D341Med (cell line): ENCODE results near the gene PTPN22.

Experiments used
- DNase-seq: peaks from one replicate; pipeline ENCODE4 v3.0.0; 2012; ENCODE audit warnings: low spot score

The PTPN22 gene

DNA sequence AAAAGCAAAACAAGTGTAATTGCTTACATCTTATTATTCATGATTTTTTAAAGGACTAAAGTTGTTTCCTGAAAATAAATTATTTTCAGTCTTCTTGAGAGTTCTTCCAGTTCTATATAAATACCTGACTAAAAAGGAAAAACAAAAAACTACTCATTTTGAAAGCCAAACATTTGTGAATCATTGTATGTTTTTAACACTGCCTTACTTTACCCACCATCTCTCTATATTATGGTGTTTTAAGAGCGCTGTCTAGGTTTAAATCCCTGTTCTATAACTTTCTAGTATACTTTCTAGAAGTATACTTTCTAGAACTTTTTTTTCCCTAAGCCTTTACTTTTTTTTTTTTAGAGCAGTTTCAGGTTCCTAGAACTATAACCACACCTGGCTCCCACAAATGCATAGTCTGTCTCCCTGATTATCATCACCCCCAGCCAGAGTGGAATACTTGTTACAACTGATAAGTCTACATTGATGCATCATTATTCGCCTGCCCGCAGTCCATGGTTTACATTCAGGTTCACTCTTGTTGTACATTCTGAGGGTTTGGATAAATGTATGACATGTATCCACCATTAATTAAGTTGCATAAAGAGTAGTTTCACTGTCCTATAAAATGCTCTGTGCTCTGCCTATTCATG, 69.0 kb downstream of the PTPN22 start:
- no peak for DNase-seq

DNA sequence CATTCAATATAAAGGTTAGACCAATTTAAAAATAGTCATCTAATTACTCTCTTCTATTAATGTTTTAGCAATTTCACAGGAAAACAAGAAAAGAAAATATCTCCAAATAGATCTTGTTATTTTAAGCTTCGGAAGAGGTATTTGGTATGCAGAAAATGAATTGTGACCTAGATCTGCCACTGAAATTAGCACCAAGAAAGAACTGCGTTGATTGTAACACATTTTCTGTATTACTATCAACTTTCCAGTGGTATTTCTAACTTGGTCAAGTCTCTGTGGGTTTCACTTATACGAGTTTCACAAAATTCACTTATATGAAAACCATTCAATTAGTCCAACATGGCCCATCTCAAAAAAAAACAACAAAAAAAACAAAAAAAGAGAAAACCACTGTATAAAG, 71.0 kb downstream of the PTPN22 start:
- DNase-seq = no peak

DNA sequence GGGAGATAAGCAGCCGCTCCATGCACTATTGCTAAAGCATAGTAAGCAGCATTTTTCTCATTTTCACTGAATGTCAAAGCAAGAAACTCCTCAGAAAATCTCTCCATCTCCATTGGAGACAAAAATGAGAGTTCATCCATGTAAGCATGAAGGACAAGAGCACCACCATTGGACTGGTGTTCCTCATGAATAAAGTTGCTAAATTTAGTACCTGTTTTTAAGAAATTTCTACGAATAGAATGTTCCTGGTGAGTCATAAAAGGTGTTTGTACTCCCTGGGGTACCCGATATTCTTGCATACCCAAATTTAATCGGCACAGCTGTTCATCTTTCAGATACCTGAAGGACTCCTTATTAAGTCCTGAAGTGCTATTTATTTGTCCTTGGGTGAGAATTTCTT, 74.0 kb downstream of the PTPN22 start:
- DNase-seq = no peak

DNA sequence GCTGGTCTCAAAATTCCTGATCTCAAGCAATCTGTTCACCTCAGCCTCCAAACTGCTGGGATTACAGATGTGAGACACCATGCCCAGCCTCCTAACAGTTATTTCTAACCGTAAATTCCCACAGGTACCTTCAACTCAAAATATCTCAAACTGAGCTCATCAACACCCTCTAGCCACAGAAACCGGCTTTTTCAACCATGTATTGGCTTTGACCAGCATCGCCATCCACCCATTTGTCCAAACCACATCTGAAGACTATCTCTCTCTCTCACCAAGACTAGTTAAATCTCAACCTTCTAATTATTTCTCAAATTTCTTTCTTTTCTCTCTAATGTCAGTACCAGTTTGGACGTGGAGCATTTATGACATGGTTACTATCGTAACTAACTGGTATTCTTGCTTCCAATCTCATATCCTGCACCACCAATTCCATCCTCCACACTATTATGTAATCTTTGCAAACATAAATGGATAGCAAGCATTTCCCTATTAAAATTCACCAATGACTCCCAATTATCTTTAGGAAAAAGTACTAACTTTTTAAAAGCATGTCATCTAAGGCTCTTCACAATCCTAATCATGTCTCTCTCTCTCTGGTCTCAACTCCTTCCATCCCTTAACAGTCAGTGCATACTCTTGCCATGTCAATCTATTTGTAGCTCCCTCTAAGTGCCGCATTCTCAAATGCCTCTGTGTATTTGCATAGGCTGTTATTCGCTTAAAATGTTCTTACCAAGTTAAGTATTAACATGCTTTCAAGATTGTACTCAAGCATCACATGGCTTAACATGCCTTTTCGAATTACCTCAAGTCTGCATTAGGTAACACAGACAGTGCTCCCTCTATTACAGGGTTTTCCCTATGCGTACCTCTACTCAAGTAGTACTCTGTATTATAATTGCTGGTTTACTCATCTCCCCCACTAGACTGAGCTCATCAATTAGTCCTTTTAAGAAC, 77.4 kb downstream of the PTPN22 start:
- DNase-seq = no peak

DNA sequence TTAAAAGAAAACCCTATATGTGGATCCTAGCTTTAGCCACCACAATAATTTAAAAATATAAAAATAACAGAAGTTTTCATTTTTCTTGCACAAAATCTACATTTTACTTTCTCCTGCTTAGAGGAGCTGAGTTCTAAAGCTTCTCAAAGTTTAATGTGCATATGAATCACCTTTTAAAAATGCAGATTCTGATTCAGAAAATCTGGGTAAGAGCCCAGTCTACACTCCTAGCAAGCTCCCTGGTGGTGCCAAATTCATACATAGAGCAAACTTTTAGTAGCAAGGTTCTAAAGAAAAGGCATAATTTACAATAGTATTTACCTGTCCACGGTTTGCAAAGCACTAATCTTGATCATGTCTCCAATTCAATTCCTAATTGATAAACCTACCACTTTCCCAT, 78.5 kb downstream of the PTPN22 start:
- no peak for DNase-seq

DNA sequence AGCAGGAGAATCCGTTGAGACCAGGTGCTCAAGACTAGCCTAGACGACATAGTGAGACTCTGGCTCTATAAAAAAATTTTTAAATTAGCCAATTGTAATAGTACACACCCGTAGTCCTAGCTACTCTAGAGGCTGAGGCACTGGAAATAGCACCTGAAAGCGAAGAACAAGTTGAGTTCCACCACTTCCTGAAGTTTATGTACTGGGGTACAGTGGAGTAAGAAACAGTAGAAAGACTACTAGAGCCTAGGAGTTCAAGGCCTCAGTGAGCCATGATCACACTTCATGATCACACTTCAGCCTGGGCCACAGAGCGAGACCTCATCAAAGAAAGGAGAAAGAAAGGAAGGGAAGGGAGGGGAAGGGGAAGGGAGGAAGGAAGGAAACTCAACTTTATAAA, 79.0 kb downstream of the PTPN22 start:
- no peak for DNase-seq

DNA sequence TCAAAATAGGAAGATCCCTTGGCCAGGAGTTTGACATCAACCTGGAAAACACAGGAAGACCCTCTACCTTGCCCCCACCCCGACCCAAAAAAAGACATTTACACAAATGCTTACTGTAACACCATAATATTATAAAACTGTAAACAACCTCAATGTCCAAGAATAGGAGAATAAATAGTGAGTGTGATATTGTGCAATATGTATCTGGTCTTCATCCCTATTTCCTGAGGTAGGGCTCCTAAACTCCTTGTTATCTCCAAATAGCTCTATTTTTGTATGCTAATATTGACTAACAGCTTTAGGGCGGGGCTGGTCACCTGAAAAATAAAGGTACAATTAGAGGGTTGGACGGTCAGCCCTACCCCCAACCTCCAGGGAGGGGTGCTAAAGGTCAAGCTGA, 82.7 kb downstream of the PTPN22 start:
- no peak for DNase-seq

GRCh38 chr1:113787663-113788062, 83.8 kb downstream of the PTPN22 start:
- no peak for DNase-seq

GRCh38 chr1:113786069-113786468, 85.4 kb downstream of the PTPN22 start:
- DNase-seq = no peak

DNA sequence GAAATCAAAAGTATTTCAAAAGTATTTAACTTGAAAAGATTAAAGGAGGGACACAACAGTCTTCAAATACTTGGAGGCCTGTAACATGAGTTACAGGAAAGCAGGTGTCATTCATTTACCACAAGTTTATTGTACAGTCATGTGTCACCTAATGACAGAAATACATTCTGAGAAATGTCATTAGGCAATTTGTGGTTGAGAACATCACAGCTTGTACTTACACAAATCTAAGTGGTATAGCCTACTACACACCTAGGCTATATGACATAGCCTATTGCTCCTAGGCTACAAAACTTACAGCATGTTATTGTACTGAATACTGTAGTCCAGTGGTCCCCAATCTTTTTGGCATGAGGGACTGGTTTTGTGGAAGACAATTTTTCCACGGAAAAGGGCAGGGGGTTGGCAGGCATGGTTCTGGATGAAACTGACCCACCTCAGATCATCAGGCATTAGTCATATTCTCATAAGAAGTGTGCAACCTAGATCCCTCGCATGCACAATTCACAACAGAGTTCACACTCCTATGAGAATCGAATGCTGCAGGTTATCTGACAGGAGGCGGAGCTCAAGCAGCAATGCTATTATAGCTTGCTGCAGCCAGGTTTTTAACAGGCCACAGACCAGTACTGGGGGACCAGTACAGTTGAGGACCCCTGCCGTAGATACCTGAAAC, 87.3 kb downstream of the PTPN22 start:
- DNase-seq = no peak

GRCh38 chr1:113783254-113784103, 88.0 kb downstream of the PTPN22 start:
- DNase-seq = no peak

DNA sequence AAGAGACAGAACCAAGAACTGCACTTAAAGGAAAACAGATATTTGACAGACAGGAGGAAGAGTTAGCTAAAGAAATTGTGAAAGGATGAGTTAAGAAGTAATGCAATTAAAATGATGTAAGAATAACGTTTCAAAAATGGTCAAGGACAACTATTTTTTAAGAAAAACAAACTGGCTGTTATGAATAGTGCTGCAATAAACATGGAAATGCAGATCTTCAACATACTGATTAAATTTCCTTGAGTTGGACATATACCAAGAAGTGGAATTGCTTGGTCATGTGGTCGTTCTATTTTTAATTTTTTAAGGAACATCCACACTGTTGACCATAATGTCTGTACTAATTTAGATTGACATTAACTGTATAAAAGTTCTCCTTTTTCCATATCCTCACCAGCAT, 89.1 kb downstream of the PTPN22 start:
- no peak for DNase-seq

DNA sequence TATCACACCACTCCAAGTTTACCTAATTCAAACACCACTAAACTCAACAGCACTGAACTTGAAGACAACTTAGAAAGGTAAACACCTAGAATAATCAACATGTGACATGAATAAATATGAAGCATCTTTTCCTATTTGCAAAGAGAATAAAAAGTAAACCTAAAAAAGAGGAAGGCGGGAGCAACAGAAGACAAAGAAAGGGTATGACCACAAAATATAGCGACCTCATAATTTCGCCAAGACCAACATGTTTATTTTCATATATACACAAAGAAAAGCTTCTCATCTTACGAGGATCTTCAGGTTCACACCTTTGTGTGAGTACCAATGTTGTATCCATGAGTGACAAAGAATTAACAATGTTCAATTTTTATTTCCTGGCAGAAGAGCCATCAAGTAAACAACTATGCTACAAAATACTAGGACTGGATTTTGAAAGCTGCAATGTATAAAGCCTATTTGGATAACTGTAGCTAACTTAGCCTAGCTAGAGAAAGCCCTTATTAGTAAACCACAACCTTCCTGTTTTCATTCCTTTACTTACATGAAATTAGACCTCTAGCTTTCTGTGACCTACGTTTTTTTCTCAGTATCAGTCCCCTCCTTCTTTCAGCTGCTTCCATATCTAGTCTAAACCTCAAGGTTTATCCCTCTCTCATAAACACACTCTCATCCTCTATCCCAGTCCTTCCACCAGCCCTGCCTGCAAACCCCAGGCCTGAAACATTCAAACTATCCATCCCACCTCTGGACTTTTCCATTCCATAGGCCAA, 91.0 kb downstream of the PTPN22 start:
- no peak for DNase-seq

DNA sequence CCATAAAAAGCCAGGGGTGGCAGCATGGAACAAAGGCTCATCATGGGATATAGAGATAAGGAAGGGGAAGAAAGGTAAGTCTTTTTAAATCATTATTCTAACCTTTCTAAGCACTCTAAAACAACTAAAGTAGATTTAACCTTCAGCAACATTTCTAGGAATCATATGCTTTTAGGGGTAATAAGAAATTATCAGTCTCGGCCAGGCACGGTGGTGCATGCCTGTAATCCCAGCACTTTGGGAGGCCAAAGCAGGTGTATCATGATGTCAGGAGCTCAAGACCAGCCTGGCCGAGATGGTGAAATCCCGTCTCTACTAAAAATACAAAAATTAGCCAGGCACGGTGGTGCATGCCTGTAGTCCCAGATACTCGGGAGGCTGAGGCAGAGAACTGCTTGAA, 92.0 kb downstream of the PTPN22 start:
- no peak for DNase-seq

DNA sequence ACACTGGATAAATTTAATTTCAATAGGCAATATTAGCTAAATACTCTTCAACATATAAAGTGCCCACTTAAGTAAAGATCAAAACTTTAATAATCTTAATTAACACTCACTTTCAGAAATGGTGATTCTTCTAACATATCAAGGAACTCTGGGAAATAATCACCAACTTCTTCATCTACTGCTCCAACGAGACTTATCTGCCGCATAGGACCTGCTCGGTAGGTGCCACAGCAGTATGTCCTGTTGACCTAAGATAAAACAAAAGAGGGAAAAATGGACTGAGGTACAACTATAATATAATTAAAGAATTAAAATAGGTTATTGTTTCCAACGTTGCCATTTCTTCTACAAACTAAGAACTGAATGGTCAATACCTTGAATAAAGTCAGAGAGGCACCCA, 94.0 kb downstream of the PTPN22 start:
- DNase-seq = no peak

- no peak for DNase-seq
Observed at GRCh38 chr1:113770031-113770430, 101.5 kb downstream of the PTPN22 start.

- DNase-seq = no peak
Observed at GRCh38 chr1:113769601-113769970, 101.9 kb downstream of the PTPN22 start.

DNA sequence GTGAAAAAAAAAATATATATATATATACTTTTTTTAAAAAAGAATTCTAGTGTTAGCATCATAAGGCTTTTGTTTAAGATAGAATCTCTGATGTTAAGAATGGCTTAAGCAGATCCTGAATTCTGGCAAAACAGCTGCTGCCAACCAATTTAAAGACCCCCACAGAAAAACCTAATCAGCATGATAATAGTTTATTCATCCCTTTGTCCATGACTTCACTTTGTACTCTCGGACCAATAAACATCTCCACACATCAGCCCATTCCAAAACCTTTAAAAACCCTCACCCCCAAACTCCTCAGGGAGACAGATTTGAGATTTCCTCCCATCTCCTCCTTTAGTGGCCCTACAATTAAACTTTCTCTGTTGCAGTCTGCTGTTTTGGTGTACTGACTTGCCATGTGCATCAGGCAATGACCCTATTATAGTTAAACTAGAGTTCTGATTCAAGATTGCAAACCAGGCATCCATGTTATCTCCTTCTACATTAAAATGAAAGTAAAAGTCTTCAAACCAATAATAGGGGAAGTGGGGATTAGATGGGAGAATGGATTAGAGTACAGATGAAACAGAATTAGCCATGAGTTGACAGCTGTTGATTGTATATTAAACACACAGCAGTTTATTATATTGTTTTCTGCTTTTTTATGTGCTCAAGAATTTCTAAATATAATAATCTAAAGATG, 102.5 kb downstream of the PTPN22 start:
- no peak for DNase-seq

GRCh38 chr1:113765306-113766230, 105.9 kb downstream of the PTPN22 start:
- DNase-seq = no peak
